Peyer's patch (tissue), 4 donors: ENCODE measurements around the gene SLC25A21. TPM values are rescaled to one million over a fixed set of nuclear protein-coding genes. Genes with fewer than 3 reads are reported as not detected.

ENCODE experiments used
- DNase-seq, 3 donors: peaks; one replicate each; pipeline ENCODE4 v3.0.0-alpha.2; 2017 to 2019
- H3K27ac ChIP-seq, 4 donors: fragments of 200-600 bp; sonication (generic); one replicate each; pipeline ENCODE4 v1.5.1; 2016 to 2019
- H3K27me3 ChIP-seq, 2 donors: fragments of 200-600 bp; sonication (generic); one replicate each; pipeline ENCODE4 v1.5.1; 2019
- H3K36me3 ChIP-seq, 3 donors: fragments of 200-600 bp; sonication (generic); one replicate each; pipeline ENCODE4 v1.5.1; 2016 to 2019
- H3K4me1 ChIP-seq, 4 donors: fragments of 200-600 bp; sonication (generic); one replicate each; pipeline ENCODE4 v1.5.1; 2016 to 2019
- H3K4me3 ChIP-seq, 4 donors: fragments of 200-600 bp; sonication (generic); 1 replicate in 3 of 4; 2 replicates in 1 of 4; pipeline ENCODE4 v1.5.1; 2016 to 2019; ENCODE audit warnings: mild to moderate bottlenecking in 1 of 4
- H3K9me3 ChIP-seq, 4 donors: fragments of 200-600 bp; sonication (generic); one replicate each; pipeline ENCODE4 v1.5.1; 2016 to 2019; ENCODE audit warnings: mild to moderate bottlenecking in 1 of 4
- POLR2A ChIP-seq, 2 donors: fragments of 450-650 bp; IDR thresholded peaks; one replicate each; pipeline ENCODE4 v1.5.1; 2017; ENCODE audit warnings: antibody characterized with exemption in 2 of 2, mild to moderate bottlenecking in 2 of 2, moderate library complexity in 2 of 2
- total RNA-seq, 4 donors: library from RNA; depleted of rRNA; stranded (reverse); fragments of >200 nt; gene quantifications; one replicate each; pipeline ENCODE4 v1.1.0, GENCODE V29; 2016
- TF ChIP-seq, protein P1 (sequence below), 6 experiments: fragments of 450-650 bp in 4 of 6; fragments of 200-600 bp in 2 of 6; sonication (generic) in 1 of 6; IDR thresholded peaks; one replicate each; pipeline ENCODE4 v1.5.1; 2017 to 2019; ENCODE audit warnings: antibody characterized with exemption in 6 of 6, mild to moderate bottlenecking in 3 of 6, moderate library complexity in 1 of 6

The SLC25A21 gene
- total RNA-seq, 4 donors from 2014 or later: 0.70 to 1.6 TPM; not detected in 2

DNA sequence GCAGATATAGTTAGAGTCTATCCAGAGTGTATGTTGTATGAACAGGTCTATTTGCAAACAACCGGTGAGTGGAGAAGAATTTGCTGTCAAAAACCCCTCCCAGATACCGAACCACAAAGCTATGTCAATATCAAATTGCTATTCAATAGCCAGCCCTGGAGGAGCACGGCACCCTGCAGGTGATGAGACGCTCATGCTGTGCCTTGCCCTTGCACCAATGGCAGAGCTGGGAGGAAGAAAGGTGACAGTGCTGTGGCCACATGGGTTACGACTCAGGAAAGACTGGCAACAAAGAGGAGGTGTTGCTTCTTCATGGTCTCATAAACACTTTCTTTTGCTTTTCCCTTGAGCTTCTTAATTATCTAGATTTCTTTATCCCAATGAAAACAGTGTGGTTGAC lies 455.0 kb downstream of the SLC25A21 start:
- Histone ChIP-seq H3K4me1 (no peaks in the 10 kb centered on the region), H3K9me3 (no peaks in the 10 kb centered on the region), H3K4me3 (no peak overlapping the region), H3K27me3 (no peaks in the 10 kb centered on the region), H3K36me3 (no peaks in the 10 kb centered on the region), H3K27ac (no peak overlapping the region)
- DNase-seq: no peak
- TF ChIP-seq, protein P1, sequence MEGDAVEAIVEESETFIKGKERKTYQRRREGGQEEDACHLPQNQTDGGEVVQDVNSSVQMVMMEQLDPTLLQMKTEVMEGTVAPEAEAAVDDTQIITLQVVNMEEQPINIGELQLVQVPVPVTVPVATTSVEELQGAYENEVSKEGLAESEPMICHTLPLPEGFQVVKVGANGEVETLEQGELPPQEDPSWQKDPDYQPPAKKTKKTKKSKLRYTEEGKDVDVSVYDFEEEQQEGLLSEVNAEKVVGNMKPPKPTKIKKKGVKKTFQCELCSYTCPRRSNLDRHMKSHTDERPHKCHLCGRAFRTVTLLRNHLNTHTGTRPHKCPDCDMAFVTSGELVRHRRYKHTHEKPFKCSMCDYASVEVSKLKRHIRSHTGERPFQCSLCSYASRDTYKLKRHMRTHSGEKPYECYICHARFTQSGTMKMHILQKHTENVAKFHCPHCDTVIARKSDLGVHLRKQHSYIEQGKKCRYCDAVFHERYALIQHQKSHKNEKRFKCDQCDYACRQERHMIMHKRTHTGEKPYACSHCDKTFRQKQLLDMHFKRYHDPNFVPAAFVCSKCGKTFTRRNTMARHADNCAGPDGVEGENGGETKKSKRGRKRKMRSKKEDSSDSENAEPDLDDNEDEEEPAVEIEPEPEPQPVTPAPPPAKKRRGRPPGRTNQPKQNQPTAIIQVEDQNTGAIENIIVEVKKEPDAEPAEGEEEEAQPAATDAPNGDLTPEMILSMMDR (IDR thresholded peaks at IDR 0.05): no peak
- TF ChIP-seq POLR2A (IDR thresholded peaks at IDR 0.05): no peak

DNA sequence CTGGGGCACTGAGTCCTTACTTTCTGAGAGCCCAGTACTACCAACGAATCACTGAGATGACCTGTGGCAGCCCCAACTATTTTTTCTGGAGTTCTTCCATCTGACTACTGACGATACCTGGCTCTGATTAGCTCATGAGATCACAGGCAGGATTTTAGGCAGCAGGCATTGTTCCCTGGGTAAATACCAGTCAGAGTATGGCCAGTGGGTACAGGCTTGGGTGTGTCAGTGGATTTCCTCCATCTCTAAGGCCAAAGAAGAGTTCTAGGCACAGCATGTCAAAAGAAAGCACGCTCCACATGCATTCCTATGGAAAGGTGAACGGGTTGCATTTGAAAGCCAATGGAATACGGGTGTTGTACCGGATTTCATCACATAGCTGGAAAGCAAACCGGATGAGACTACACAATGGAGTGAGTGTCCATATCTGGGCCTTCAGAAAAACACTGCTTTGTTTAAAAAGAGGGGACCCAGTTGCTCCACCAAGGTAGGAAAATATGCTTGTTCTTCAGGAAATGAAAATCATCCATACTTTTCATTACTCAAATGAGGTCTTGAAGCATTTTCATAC lies 455.7 kb downstream of the SLC25A21 start:
- Histone ChIP-seq H3K4me1 (no peaks in the 10 kb centered on the region), H3K27ac (no peak overlapping the region), H3K27me3 (no peaks in the 10 kb centered on the region), H3K36me3 (no peaks in the 10 kb centered on the region), H3K9me3 (no peaks in the 10 kb centered on the region), H3K4me3 (no peak overlapping the region)
- no peak for DNase-seq
- TF ChIP-seq POLR2A (IDR thresholded peaks at IDR 0.05): no peak
- TF ChIP-seq, protein P1 (IDR thresholded peaks at IDR 0.05): no peak

DNA sequence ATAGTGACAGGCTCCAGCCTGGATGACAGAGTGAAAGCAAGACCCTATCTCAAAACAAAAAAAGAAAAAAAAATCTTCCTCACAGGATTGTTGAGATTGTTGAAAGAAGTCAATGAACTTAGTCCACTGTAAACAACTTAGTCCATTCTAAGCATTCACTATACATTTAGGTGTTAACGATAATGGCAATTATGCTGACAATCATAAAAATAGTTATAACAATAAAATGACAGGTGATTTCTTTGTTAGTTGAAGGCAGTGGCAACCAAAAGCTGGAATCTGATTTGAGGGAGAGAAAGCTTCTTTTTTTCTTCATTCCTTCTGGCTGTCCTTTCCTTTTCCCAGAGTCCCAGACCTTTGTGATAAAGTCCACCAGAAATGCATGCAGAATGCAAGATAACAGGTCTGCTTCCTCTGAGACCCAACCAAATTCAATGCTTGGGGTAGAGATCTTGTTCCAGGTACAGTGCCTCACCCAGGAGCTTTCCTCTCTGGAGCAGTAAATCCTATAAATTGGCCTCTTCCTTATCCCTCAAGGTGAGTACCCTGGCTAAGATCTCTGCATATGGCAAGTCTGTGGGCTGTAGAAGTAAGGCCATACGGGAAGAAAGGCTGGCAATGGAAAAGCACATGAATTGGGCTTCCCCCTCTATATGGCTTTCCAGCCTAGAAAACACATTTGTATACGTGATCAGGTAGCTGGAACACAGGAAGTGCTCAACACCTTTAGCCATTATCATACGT lies 458.3 kb downstream of the SLC25A21 start:
- Histone ChIP-seq H3K9me3 (no peaks in the 10 kb centered on the region), H3K36me3 (no peaks in the 10 kb centered on the region), H3K4me1 (no peaks in the 10 kb centered on the region), H3K4me3 (no peak overlapping the region), H3K27ac (no peak overlapping the region), H3K27me3 (no peaks in the 10 kb centered on the region)
- DNase-seq: no peak
- TF ChIP-seq, protein P1 (IDR thresholded peaks at IDR 0.05): no peak
- TF ChIP-seq POLR2A (IDR thresholded peaks at IDR 0.05): no peak

DNA sequence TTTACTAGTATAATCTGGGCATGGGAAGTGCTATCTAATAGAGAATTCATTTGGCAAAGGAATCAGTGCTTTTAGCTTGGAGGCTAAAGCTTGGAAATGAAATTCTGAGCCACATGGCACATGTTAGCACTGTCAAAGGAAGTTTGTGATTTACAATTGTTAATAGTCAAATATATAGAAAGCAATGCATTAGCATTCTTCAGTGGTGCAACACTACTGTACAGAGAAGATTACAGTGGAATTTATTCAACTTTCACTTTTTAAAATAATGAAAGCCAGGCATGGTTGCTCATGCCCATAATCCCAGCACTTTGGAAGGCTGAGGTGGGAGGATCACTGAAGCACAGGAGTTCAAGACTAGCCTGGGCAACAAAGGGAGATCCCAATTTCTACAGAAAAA lies 464.8 kb downstream of the SLC25A21 start:
- Histone ChIP-seq H3K9me3 (no peaks in the 10 kb centered on the region), H3K27ac (no peak overlapping the region), H3K4me1 (no peaks in the 10 kb centered on the region), H3K4me3 (no peak overlapping the region), H3K27me3 (no peaks in the 10 kb centered on the region), H3K36me3 (no peaks in the 10 kb centered on the region)
- no peak for DNase-seq
- no peak for TF ChIP-seq POLR2A (IDR thresholded peaks at IDR 0.05)
- TF ChIP-seq, protein P1 (IDR thresholded peaks at IDR 0.05): no peak

DNA sequence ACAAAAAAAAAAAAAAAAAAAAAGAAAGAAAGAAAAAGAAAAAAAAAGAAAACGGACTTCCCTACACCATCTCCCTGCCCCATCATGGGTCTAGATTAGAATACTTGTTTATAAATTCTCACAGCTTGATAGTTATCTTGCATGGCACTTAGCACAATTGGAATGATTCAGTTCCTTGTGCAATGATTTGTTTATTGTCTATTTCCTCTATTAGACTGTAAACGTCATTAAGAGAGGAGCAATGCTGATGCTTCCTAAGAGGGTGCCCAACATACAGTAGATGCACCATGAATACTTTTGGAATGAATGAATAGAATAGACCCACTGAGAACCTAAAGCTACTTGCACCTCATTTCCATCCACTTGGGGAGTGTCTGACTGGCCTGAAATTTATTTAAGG lies 469.9 kb downstream of the SLC25A21 start:
- no peaks in the 10 kb centered on the region for H3K4me1 ChIP-seq
- TF ChIP-seq POLR2A (IDR thresholded peaks at IDR 0.05): no peak
- TF ChIP-seq, protein P1 (IDR thresholded peaks at IDR 0.05): no peak
- no peaks in the 10 kb centered on the region for H3K36me3 ChIP-seq
- H3K27me3 ChIP-seq: no peaks in the 10 kb centered on the region
- no peaks in the 10 kb centered on the region for H3K9me3 ChIP-seq
- no peak for DNase-seq
- H3K27ac ChIP-seq: no peak overlapping the region
- no peak overlapping the region for H3K4me3 ChIP-seq
